Stimulated activated CD4-positive, alpha-beta T cell treated with anti-CD3 and anti-CD28 coated beads, Interleukin-2, amount 100 ng/mL, for 24 hours (primary cell): ENCODE measurements around the gene UGDH.
"Not testable (repeated sequence)": the region's sequence is repeated elsewhere in the genome, so short reads cannot be mapped to it uniquely, and the experiment has no call there.

ENCODE experiments used
- DNase-seq, 2 donors: peaks; one replicate each; pipeline ENCODE4 v3.0.0-alpha.2; 2020

Gene UGDH

DNA sequence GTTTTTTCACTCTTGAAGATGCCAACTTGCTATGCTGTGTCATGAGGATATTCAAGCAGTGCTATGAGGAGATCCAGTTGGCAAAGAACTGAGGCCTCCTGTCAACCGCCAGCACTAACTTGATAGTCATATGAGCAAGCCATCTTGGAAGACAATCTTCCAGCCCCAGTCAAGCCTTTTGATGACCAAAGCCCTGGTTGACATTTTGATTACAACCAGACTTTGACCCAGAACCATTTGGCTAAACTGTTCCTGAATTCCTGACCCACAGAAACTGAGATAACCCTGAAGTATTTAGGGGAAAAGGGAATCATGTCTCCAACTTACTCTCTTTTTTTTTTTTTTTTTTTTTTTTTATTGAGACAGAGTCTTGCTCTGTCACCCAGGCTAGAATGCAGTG is 32.9 kb downstream of the UGDH start:
- DNase-seq, result no peak

DNA sequence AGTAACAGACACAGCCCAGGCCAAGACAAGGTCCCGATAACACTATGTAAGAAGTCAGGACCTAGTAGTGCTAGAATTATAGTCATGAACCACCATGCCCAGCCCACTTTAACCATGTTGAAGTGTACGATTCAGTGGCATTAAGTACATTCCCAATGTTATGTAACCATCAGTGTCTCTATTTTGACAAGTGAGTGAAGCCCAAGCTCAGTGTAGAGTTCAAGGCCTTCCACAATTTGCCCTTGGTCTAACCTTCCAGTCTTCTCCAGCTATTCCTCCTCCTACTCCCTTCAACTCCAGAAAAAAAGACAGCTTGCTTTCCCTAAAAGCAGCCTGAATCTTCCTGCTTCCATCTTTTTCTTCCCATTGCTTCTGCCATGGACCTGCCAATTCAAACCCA is 36.9 kb downstream of the UGDH start:
- no peak for DNase-seq

DNA sequence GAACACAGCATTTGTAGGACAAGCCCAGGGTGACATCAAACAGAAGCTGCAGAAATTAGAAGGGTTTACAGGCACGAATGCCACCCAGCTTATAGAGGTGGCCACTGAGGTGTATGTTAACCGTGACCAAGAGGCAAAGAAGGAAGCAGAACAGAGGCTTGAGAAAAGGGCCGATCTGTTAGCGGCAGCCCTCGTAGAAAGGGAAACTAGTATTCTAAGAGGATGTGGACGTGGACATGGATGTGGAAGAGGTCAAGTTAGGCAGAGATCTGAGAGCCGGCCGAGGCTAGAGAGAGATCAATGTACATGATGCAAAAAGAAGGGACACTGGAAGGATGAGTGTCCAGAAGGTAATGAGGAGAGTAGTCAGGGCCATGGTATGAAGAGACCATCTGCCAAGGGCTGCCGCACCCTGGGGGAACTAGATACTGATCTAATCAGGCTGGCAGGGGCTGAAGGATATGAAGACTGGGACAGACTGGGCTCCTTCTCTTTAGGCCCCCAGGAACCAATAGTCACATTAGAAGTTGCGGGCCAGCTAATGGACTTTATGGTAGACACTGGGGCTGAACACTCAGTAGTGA is 40.9 kb downstream of the UGDH start:
- DNase-seq, result no peak

DNA sequence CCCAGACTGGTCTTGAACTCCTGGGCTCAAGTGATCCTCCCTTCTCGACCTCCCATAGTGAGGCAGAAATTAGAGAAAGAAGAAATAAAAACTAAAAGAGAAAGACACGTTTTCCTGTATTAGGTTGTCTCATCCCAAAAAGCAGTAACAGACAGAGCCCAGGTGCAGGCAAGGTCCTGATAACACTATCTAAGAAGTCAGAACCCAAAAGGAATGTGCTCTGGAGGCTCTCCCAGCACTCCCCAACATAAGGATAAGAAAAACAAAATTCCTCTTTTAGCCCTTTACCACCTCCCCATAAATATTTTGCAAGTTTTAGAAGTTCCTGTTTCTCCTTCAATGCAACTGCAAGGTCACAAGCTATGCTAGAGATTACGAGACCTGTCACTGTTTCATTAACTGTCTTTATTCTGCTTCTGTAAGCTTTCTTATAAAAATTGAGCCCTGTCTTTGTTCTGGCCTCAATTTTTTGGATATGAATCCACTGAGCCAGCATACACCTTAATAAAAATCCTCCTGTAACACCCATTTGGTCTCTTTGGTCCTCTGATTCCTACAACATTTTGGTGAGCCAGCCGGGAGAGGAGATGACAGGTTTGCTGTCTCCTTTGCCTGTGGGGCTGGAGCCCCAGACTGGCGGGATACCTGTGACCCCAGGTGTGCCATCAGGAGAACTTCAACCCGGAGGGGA is 42.5 kb downstream of the UGDH start:
- no peak for DNase-seq

DNA sequence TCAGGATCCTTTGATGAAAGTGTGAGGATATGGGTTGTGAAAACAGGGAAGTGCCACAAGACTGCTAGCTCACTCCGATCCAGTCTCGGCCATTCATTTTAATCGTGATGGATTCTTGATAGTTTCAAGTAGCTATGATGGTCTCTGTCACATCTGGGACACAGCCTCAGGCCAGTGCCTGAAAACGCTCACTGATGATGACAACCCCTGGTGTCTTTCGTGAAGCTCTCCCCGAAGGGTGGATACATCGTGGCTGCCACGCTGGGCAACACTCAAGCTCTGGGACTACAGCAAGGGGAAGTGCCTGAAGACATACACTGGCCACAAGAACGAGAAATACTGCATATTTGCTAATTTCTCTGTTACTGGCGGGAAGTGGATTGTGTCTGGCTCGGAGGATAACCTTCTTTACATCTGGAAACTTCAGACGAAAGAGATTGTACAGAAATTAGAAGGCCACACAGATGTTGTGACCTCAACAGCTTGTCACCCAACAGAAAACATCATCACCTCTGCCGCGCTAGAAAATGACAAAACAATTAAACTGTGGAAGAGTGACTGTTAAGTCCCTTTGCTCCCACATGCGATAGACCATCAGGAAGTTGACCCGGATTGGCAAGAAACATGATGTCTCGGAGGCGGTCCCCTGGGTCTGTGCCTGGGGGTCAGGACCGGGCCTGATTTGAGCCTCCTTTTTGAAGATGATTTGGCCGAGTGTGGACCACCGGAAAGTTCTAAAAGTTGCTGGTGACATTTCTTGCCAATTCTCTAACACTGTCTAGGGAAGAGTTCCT is 46.1 kb downstream of the UGDH start:
- no peak for DNase-seq

DNA sequence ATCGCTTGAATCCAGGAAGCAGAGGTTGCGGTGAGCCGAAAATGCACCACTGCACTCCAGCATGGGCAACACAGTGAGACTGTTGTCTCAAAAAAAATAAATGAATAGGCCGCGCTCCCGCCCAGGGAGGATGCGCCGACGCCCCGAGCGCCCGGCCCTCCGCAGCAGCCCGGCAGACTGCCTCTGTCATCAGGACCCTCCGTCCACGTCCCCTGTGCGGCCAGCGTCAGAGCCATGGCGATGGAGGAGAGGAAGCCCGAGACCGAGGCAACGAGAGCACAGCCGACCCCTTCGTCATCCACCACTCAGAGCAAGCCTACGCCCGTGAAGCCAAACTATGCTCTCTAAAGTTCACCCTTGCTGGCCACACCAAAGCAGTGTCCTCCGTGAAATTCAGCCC is 47.0 kb downstream of the UGDH start:
- no peak for DNase-seq

DNA sequence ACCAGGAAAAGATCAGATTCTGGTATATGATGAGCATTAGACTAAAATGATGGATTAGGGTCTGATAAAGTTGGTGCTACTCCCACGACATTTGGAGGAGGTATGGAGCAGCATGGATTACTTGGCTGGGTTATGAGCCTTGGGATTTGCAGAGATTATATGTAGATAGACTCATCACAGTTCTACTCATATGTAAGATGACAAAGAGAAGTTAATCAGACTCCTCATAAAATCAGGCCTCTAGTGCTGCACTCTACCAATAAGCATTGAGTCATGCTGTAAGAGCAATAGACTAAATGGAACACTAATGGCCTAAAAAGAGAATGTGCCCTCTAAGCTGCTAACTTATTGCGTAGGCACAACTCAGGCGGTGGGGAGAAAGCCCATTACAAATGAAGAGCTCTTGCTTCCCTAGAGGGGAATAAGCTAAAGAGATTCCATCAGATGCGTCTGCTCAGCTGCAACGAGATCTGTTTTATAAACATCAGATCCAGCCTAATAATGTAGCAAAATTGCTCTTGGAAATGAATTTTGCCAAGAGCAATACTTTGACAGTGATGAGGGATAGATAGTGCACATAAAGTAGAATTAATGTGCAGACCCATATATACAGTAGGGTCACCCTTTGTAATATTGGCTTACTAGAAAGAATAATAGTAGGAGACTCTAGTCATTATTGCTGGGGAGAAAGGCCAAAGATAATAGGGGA is 50.9 kb downstream of the UGDH start:
- DNase-seq, result no peak

DNA sequence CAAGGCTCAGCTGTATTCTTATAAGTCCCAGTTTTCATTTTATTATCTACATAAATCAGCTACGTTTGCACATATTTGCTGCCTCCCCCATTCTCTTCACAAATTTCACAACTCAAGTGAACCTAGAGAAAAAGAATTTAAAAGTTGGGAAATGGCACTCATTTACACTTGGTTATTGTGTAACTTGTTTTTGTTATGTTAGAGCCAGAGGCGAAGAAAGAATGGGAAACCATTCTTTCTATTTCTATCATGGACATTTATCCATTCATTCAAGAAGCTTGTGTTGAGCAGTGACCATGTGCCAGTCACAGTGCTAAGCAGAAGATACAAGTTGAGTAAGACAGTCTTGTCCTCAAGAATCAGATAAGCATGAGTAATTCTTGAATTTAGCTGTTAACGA is 54.8 kb downstream of the UGDH start:
- no peak for DNase-seq

DNA sequence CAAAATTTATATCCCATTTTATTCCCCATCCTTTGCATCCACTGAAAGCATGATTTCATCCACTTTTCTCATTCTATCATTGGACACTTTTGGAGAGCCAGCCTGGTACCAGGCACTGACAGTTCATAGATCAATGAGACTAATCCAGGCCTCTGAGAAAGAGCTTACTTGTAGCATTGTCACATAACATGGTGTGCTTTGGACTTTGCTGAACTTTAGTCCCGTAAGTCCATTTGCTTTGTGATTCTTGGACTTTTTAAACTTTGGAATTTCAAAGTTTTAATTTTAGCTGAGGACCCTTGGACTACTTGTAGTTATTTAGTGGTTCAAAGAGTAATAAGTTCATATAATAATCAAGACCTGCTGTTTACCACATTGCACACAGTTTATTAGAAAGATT is 56.8 kb downstream of the UGDH start:
- DNase-seq, result no peak

DNA sequence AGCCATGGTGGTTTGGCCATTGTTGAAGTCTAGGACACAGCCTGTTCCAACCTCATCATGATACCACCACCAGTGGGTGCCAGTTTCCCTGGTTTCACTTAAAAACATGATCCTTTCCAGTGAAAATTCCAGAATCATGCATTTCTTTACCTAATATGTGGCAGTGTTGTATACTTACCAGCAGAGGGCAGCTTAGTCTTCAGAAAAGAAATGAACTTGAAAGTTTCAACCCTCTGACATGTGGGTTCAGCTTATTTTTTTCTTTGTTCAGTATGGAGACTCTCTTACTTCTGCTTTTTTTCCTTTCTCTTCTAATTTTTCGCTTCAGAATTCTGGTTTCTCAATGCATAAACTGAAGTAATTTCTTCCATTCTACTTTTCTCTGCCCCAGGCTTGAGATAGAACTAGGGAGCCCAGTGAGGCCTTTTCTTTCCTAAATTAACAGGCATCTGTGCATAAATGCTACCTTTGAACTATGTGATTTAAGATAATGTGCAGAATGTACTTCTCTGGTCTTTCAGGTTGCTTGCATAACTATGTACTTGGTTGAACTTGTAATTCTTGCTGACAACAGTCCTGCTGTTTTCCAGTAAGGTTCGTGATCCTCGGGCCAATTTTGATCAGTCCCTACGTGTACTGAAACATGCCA is 57.7 kb downstream of the UGDH start:
- DNase-seq, result no peak

DNA sequence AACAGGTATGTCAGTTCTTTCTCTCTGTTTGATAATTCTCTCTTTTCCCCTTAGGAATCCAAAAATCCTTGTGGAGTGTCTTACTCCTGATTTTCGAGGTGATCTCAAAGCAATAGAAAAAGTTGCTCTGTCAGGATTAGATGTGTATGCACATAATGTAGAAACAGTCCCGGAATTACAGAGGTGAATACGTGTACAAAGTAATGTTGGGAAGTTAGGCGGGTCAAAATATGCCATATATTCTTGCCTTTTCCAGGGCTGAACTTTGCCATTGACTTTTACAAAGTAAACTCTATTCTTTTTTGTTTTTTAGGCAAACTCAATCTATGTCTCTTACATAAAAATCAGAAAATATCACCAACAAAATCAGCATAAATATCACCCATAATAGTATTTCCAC is 59.8 kb downstream of the UGDH start:
- no peak for DNase-seq

DNA sequence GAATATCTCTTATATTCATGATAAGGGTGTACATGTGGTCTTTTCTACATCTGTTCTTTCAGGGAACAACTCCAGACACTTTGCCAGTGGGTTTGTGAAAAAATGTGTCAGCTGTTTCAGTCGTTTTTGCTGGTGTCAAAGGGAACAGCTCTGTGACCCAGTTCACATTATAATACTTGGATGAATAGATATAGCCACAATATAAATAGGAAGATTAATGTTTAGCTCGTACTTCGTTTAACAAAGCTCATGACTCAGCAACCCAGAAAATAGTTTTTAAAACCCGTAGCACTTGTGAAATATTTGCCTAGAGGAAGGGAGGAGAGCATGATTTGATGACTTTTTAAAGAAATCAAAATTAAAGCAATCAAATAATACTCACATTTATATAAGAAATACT is 60.5 kb downstream of the UGDH start:
- no peak for DNase-seq

DNA sequence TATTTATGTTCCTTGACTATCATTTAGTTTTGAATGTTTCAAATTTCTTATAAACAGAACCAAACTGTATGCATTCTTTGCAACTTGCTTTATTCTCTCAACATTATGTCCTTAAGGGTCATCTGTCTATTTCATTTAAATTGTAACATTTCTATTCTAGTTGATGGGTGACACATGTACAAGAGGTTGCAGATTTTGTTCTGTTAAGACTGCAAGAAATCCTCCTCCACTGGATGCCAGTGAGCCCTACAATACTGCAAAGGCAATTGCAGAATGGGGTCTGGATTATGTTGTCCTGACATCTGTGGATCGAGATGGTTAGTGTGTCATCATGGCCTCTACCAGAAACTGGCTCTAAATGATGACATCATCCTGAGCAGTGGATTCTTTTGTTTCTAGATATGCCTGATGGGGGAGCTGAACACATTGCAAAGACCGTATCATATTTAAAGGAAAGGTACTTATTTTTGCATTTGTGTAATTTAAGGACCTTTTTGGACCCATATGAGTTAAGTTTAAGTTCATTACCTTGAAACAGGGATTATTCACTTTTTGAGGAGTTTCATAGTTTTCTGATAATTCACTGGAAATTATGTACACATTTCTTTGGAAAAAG is 62.2 kb downstream of the UGDH start:
- no peak for DNase-seq

DNA sequence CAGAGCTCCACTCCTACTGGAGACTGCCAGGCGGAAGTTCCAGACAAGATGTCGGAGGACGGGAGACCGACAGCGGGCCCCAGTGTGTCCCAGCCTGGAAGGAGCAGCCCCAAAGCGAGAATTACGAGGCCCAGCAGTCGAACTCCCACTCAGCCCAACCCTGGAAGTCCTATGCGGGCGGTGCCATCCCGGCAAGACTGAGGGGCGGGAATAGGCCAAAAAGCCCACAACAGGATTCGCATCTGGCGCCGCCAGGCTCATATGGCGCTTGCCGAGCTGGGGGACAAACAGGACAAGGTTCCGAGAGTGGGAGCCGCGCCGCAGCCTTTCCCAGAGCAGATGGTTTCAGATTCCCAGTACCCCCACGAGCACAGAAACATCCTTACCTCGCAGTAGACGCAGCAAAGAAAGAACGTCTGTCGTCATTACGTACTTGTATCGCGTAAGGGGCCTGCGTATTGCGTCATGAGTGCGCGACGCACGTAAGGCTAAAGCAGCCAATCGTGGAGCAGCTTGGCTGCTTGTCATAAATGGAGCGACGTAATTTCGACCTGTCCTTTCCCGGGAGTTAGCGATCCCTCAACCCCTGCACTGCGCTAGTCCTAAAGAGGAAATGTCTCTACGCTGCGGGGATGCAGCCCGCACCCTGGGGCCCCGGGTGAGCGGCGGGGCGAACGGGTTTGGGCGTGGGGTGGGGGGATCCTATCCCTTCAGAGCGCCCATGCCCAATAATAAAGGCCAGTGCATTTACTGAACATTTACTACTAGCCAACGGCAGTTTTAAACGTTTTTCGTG is 68.5 kb downstream of the UGDH start, which contains the start of the genes LIAS and RPL9:
TSS of gene LIAS (plus strand) at position 552 of the 796 bp plus-strand sequence. CDS start at position 614, 62 bp downstream.
TSS of gene RPL9 (minus strand) at position 418 of the 796 bp plus-strand sequence. CDS start 483 bp downstream, outside the sequence.
- peak; percentile 90 to 91 for DNase-seq

DNA sequence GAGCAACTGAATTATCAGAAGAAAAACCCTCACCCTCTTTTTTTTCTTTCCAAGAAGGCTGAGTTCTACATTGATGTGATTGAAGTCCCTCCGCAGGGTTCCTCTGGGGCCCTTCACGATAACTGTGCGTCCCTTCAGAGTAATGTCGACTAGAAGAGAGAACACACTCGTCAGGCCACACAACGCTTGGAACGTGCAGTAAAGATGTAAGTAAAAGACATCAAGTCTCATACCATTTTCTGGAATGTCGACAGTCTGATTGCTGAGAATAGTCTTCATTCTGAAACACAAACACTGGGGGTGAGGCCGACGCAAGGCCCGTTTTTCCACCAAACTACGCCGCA is 69.1 kb downstream of the UGDH start:
- DNase-seq, result not testable (repeated sequence)

DNA sequence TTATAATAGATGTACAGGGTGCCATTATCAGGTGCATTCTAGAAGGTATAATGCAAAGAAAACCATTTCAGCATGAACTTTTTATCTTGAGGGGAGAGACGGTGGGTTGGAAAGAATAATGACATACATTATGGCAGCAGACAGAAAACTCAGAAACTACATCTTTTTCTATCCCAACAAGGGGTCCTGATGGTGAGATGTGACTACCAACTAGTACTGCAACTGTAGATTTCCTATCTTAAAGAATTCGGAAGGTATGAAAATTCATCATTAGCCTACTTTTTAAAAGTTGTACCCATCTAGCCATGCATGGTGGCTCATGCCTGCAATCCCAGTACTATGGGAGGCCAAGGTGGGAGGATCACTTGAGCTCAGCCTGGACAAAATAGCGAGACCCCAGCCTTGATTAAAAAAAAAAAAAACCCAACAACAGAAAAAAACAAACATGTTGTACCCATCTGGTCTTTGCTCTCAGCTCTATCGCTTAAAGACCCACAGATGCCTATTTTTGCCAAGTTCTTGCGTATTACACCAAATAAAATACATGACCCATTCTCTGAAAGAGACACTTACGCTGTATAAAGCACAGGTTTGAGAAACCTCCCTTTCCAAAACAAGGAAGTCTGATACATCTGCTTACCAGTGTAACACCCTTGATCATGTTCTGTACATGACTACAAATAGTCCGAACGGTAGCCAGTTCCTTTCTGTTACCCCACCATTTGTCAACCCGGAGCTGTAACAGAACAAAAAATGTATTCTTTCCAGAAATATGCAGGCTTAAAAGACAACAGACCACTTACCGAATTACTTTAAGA is 70.1 kb downstream of the UGDH start:
- DNase-seq, result no peak

DNA sequence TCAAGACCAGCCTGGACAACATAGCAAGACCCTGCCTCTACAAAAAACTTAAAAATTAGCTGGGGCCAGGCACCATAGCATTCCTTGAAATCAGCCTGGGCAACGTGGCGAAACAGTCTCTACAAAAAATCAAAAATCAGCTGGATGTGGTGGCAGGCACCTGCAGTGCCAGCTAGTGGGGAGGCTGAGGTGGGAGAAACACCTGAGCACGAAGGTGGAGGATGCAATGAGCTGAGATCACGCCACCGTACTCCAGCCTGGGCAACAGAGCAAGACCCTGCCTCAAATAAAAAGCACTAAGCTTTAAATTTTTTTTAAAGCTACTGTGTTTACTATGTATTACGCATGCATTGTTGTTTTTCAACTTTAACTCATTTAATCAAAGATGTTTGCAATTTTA is 71.8 kb downstream of the UGDH start:
- no peak for DNase-seq

DNA sequence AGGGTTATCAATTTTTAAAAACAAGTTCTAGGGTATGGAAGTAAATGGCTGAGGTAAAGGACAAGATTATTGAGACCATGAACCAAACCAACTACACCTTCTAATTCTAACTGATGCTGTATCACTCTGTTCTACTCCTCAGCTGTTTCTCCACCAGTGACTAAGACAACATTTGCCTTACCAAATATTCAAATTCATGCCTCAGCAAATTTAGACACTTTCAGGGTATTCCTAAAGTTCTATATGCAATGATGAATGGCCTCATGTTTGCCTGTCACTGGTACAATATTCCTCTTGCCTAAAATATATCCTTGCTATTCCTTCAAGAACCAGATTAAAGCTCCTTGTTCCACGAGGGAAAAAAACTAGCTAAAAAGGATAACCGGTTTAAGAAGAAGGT is 73.5 kb downstream of the UGDH start:
- no peak for DNase-seq

DNA sequence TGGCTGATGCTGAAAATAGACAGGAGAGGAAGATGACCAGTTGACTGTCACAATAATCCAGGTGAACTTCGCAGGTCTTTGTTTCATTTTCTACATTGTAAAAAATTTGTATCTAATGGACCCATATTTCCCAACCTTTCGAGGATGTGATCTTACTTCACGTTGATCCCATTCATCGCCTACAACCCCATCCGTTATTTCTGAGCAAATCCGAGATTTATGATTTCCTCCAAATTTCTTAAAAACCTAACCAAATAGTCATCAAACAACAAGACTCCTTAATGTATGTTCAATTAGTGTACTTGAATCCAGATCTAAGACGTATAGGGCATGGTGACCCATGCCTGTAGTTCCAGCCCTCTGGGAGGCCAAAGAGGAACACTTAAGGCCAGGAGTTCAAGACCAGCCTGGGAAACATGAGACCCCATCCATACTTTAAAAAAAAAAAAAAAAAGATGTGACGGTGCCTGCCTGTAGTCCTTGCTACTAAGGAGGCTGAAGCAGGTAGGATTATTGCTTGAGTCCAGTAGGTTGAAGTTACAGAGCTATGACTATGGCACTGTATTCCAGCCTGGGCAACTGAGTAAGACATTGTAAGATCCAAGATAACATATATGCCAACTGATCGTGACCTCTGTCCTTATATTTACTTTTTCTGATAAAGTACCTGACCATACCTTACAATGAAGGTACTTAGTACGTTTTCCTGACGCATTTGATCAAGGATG is 74.2 kb downstream of the UGDH start:
- DNase-seq, result no peak
